NCI-H2029 (cell line): Measurements from ENCODE around the gene PPP2R3A.
"Not testable (repeated sequence)": the region's sequence is repeated elsewhere in the genome, so short reads cannot be mapped to it uniquely, and the experiment has no call there.

Experiments used
- DNase-seq: peaks from one replicate; lab custom pipeline; 2025; lab: John Stamatoyannopoulos, UW

PPP2R3A gene, protein sequence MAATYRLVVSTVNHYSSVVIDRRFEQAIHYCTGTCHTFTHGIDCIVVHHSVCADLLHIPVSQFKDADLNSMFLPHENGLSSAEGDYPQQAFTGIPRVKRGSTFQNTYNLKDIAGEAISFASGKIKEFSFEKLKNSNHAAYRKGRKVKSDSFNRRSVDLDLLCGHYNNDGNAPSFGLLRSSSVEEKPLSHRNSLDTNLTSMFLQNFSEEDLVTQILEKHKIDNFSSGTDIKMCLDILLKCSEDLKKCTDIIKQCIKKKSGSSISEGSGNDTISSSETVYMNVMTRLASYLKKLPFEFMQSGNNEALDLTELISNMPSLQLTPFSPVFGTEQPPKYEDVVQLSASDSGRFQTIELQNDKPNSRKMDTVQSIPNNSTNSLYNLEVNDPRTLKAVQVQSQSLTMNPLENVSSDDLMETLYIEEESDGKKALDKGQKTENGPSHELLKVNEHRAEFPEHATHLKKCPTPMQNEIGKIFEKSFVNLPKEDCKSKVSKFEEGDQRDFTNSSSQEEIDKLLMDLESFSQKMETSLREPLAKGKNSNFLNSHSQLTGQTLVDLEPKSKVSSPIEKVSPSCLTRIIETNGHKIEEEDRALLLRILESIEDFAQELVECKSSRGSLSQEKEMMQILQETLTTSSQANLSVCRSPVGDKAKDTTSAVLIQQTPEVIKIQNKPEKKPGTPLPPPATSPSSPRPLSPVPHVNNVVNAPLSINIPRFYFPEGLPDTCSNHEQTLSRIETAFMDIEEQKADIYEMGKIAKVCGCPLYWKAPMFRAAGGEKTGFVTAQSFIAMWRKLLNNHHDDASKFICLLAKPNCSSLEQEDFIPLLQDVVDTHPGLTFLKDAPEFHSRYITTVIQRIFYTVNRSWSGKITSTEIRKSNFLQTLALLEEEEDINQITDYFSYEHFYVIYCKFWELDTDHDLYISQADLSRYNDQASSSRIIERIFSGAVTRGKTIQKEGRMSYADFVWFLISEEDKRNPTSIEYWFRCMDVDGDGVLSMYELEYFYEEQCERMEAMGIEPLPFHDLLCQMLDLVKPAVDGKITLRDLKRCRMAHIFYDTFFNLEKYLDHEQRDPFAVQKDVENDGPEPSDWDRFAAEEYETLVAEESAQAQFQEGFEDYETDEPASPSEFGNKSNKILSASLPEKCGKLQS (N-terminal part only)

DNA sequence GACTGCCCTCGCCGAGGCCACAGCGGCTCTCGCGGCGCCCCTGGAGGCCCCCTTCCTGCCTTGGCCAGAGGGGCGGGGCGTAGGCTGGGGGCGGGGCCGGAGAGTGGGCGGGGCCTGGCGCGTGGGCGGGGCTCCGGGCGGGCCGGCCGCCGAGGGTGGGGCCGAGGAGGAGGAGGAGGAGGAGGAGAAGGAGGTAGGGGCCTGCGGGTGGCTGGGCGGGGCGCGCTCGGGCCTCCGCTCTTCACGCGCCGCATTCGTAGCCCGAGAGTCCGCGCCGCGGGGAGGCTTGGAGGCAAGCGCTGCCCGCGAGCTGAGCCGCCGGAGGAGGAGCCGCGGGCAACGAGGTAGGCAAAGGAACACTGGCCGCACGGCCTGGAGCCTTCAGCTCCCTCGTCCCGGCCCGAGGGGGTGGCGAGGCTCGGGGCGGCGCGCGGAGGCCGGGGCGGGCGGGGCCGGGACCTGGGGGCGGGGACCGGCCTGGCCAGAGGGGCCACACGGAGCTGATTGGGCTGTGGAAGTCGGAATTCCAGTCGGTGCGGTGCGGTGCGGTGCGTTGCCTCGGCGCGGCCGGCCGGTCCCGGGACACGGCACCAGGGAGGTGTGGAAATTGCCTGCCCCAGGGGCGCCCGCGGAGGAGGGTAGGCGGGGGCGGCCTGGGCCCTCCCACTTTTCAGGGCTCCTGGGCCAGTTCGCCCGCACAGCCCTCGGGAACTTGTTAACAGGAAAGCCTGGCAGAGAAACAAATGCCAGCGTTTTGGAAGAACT lies at the start of gene PPP2R3A:
Gene PPP2R3A, plus strand, starts transcription at position 223 of the 765 bp plus-strand sequence. CDS start 35,771 bp downstream, outside the sequence.
- peak; percentile 81 for DNase-seq

DNA sequence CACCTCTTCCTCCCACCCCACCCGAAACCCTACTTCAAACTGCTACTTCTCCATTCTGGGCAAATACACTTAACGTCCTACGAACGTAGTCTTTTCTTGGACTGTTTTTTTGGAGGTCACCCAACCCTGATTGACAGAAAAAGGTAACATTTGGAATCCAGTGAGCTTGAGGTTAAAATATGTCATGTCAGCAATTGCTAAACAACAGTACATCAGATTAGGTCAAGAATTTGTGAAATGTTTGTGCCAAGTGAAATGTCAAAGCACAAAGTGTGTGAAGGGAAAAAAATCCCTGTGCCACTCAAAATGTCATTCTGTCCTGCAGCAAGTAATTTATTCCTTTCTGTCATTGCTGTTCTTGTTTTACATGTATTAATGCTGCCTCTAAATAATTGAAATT lies 49.2 kb upstream of the PPP2R3A start:
- no peak for DNase-seq

GRCh38 chr3:135917076-135917475 lies 48.5 kb upstream of the PPP2R3A start:
- DNase-seq: no peak

GRCh38 chr3:135917927-135918597 lies 47.5 kb upstream of the PPP2R3A start:
- DNase-seq: no peak

GRCh38 chr3:135918600-135918999 lies 46.9 kb upstream of the PPP2R3A start:
- no peak for DNase-seq

GRCh38 chr3:135920275-135920674 lies 45.3 kb upstream of the PPP2R3A start:
- no peak for DNase-seq

DNA sequence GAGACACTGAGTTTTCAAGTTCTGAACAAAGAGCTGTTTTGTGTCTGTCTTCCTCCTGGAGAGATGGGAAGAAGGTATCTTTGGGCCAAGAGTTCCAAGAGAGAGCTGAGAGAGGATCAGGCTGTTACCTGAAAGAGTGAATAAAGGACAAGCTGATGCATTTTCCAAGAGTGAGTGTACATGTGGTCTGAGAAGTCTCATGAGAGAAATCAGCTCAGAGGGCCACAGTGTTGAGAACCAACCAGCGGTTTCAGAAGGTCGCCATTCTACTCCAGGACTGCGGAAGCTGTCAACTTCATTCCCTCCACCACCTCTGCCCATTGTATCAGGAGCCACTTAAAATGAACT lies 42.7 kb upstream of the PPP2R3A start:
- DNase-seq: no peak

GRCh38 chr3:135924506-135924905 lies 41.0 kb upstream of the PPP2R3A start:
- DNase-seq: no peak

GRCh38 chr3:135926664-135927063 lies 38.9 kb upstream of the PPP2R3A start:
- DNase-seq: no peak

DNA sequence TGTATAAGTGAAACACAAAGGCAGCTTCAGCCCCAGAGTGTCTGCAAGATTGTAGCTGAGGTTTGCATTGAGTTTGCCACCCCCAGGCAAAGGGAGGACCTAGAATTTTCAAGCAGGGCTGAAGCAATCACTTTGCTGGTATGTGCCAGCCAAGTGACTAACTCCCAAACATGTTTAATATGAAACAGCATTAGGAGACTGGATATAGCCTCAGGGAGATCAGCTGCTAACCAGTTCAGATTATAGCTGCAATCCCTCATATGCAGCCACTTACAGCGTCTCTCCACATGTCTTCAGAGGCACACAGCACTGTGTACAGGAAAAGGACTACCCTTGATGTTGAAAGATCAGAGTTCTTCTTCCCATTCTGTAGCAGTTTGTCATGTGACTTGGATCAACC lies 38.4 kb upstream of the PPP2R3A start:
- no peak for DNase-seq

GRCh38 chr3:135929670-135930069 lies 35.9 kb upstream of the PPP2R3A start:
- no peak for DNase-seq

GRCh38 chr3:135930255-135930654 lies 35.3 kb upstream of the PPP2R3A start:
- no peak for DNase-seq

DNA sequence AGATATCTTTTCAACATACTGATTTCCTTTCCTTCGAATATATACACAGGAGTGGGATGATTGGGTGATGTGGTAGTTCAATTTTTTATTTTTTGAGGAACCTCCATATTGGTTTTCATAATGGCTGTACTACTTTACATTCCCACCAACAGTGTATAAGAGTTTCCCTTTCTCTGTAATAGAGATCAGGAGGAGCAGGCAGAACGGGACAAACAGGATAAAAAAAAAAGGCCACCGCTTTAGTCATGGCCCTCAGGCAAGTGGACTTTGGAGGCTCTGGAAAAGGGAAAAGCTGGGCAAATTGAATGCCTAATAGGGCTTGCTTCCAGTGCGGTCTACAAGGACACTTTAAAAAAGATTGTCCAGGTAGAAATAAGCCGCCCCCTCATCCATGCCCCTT lies 30.4 kb upstream of the PPP2R3A start:
- DNase-seq: not testable (repeated sequence)

DNA sequence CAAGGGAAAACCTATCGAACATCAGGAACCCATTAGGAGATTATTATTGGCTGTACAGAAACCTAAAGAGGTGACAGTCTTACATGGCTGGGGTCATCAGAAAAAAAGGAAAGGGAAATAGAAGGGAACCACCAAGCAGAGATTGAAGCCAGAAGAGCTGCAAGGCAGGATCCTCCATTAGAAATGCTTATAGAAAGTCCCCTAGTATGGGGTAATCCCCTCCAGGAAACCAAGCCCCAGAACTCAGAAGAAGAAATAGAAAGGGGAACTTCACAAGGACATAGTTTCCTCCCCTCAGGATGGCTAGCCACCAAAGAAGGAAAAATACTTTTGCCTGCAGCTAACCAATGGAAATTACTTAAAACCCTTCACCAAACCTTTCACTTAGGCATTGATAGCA lies 27.8 kb upstream of the PPP2R3A start:
- not testable (repeated sequence) for DNase-seq

DNA sequence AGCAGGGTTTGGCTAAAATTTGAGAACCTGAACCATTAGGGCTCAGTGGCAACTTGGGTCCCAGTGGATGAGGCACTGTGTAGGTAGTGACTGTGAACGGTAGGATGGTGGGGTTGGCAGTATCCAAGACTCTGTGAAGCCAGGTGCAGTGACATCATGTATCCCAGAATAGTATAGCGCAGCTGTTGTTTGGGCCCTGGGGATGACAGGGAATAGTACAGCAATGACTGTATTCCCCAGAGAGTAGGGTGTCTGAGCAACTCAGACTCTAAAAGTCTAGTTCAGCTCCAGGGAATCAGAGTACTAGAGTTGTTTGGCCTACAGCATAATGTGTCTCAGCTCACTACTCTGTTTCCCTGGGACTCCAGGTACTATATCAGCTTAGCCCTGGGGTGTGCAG lies 20.7 kb upstream of the PPP2R3A start:
- no peak for DNase-seq

GRCh38 chr3:135950941-135951340 lies 14.6 kb upstream of the PPP2R3A start:
- no peak for DNase-seq

DNA sequence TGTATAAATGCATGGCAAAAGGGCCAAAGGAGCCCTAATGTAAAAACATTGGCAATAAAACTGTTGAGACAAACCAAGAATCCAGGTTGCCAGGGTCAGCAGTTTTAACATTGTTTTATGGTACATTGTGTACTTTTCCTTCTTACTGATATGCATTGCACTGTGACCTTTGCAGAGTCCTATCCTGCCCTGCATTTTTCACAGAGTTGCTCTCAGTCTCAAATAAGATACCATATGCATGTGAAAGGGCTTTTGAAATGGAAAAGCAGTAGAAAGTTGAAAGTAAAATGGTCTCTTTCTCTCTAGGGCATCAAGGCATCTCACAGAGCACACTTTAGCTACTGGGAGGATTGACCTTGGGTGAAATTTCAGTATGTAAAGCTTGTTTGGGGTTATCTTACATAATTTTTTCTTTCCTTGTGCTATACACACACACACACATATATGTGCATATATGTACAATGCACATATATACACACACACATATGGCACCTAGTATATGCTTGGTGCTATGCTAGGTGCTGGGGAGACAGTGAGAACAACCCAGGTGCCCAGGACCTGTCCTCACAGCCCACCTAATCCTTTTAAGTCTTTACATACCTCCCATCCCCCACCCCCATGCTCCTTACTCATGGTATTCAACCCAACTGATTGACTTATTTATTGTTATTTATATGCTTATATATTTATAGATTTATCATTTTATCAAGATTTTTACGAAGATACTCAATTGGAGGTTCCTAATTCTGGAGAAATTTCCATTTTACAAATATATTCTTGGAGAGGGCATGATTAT lies 1.2 kb upstream of the PPP2R3A start:
- no peak for DNase-seq

GRCh38 chr3:135965129-135965505 lies 411 bp upstream of the PPP2R3A start:
- DNase-seq: no peak

- no peak for DNase-seq
Observed at GRCh38 chr3:135966271-135966961, 888 bp downstream of the PPP2R3A start.

DNA sequence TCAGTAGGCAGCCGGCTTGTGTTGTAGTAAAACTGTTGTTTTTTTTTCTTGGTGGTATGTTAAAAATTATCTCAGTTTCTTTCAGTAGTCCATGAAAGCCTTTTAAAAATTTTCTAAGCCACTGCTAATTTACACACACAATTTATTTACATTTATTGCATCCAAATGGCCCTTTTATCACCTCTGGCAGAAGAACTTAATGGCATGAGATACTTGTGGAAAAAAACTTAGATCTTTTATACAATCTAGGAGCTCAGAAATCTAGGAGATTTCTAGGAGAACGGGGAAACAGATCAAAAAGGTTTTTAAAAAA lies 1.4 kb downstream of the PPP2R3A start:
- no peak for DNase-seq
